NOMO-1 treated with dmso at 0.1 percent for 144 hours (cell line): ENCODE results near the gene IFNL1.
"Not testable (repeated sequence)": the region's sequence is repeated elsewhere in the genome, so short reads cannot be mapped to it uniquely, and the experiment has no call there.

Experiments
- DNase-seq: peaks from one replicate; lab custom pipeline; 2025; ENCODE audit not compliant: unreplicated experiment; lab: John Stamatoyannopoulos, UW

IFNL1 gene

GRCh38 chr19:39270036-39270871, 26.0 kb upstream of the IFNL1 start:
- DNase-seq: no peak

GRCh38 chr19:39273859-39274258, 22.3 kb upstream of the IFNL1 start:
- DNase-seq: not testable (repeated sequence)

- no peak for DNase-seq
Measured at GRCh38 chr19:39275578-39275977, 20.6 kb upstream of the IFNL1 start.

GRCh38 chr19:39276740-39277139, 19.5 kb upstream of the IFNL1 start:
- no peak for DNase-seq

GRCh38 chr19:39277598-39277997, 18.6 kb upstream of the IFNL1 start:
- no peak for DNase-seq

- no peak for DNase-seq
Measured at GRCh38 chr19:39282021-39282420, 14.2 kb upstream of the IFNL1 start.

- no peak for DNase-seq
Measured at GRCh38 chr19:39284032-39284431, 12.2 kb upstream of the IFNL1 start.

GRCh38 chr19:39293394-39293793, 2.8 kb upstream of the IFNL1 start:
- no peak for DNase-seq

- no peak for DNase-seq
Measured at GRCh38 chr19:39296906-39297305, 699 bp downstream of the IFNL1 start.

GRCh38 chr19:39297931-39298634, 1.9 kb downstream of the IFNL1 start:
- DNase-seq: no peak

GRCh38 chr19:39299404-39299803, 3.2 kb downstream of the IFNL1 start:
- DNase-seq: no peak

- DNase-seq: no peak
Measured at GRCh38 chr19:39299832-39300231, 3.6 kb downstream of the IFNL1 start.

- no peak for DNase-seq
Measured at GRCh38 chr19:39301021-39301420, 4.8 kb downstream of the IFNL1 start.

GRCh38 chr19:39301562-39301961, 5.4 kb downstream of the IFNL1 start:
- no peak for DNase-seq

- no peak for DNase-seq
Measured at GRCh38 chr19:39303373-39304184, 7.4 kb downstream of the IFNL1 start.

- DNase-seq: no peak
Measured at GRCh38 chr19:39304185-39304513, 7.9 kb downstream of the IFNL1 start.

GRCh38 chr19:39304701-39305571, 8.7 kb downstream of the IFNL1 start:
- DNase-seq: no peak

- no peak for DNase-seq
Measured at GRCh38 chr19:39306075-39306474, 9.9 kb downstream of the IFNL1 start.

- no peak for DNase-seq
Measured at GRCh38 chr19:39307046-39307821, 11.0 kb downstream of the IFNL1 start.
